NCI-H774 (cell line): Measurements from ENCODE around the gene DUOX1.

Experiments used
- DNase-seq: peaks from one replicate; lab custom pipeline; 2025; lab: John Stamatoyannopoulos, UW

The DUOX1 gene

GRCh38 chr15:45187894-45188830 is 58.4 kb downstream of the DUOX1 start, which contains the start of gene SHF:
SHF (minus strand) TSS chr15:45187966; CDS start chr15:45187951, 15 bp downstream.
- peak; percentile 26 for DNase-seq

GRCh38 chr15:45197512-45197911 is 67.7 kb downstream of the DUOX1 start:
- DNase-seq = no peak

- DNase-seq = peak; percentile 92
Observed at GRCh38 chr15:45198337-45199135, 68.7 kb downstream of the DUOX1 start.

GRCh38 chr15:45199136-45199810 is 69.5 kb downstream of the DUOX1 start:
- no peak for DNase-seq

GRCh38 chr15:45200001-45200798 is 70.4 kb downstream of the DUOX1 start:
- DNase-seq = peak; percentile 87

- peak; percentile 74 for DNase-seq
Observed at GRCh38 chr15:45200799-45201556, 71.2 kb downstream of the DUOX1 start.

GRCh38 chr15:45201557-45201859 is 71.7 kb downstream of the DUOX1 start:
- no peak for DNase-seq

GRCh38 chr15:45201869-45202268 is 72.1 kb downstream of the DUOX1 start:
- no peak for DNase-seq

- no peak for DNase-seq
Observed at GRCh38 chr15:45203182-45203581, 73.4 kb downstream of the DUOX1 start.

- DNase-seq = peak; percentile 53
Observed at GRCh38 chr15:45205192-45205591, 75.4 kb downstream of the DUOX1 start.

GRCh38 chr15:45212493-45212892 is 82.7 kb downstream of the DUOX1 start:
- DNase-seq = no peak
